Measurements from ENCODE around the gene LAMA4. TPM values are rescaled to one million over a fixed set of nuclear protein-coding genes. Genes with fewer than 3 reads are reported as not detected.

The LAMA4 gene
- total RNA-seq, 1 experiment from 2014 or later = 9.4 TPM

DNA sequence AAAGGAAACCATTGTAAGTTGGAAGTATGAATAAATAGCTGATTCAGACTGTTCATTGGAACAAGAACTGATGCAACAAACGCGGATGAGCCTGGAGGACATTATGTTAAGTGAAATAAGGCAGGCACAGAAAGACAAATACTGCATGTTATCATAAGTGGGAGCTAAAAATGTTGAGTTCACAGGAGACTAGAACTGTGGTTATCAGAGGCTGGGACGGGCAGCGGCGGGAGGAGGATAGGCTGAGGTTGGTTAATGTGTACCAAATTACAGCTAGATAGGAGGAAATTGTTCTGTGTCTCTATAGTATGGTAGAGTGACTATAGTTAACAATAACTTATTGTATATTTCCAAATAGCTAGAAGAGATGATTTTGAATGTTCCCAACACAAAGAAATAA lies 126.2 kb downstream of the LAMA4 start:
- no peak overlapping the region for H3K4me3 ChIP-seq (ENCODE audit: low read length)
- ChIA-PET CTCF (no interaction called here), POLR2A (ENCODE audit: unreplicated experiment) (no interaction called here)
- H3K9ac ChIP-seq (ENCODE audit: low read length) = no peak overlapping the region
- TF ChIP-seq EZH2phosphoT487 (IDR thresholded peaks at IDR 0.05; ENCODE audit: borderline replicate concordance, low read length) (no peak), EZH2 (IDR thresholded peaks at IDR 0.05; ENCODE audit: low read length, unreplicated experiment) (no peak)
- TF ChIP-seq, protein P1, sequence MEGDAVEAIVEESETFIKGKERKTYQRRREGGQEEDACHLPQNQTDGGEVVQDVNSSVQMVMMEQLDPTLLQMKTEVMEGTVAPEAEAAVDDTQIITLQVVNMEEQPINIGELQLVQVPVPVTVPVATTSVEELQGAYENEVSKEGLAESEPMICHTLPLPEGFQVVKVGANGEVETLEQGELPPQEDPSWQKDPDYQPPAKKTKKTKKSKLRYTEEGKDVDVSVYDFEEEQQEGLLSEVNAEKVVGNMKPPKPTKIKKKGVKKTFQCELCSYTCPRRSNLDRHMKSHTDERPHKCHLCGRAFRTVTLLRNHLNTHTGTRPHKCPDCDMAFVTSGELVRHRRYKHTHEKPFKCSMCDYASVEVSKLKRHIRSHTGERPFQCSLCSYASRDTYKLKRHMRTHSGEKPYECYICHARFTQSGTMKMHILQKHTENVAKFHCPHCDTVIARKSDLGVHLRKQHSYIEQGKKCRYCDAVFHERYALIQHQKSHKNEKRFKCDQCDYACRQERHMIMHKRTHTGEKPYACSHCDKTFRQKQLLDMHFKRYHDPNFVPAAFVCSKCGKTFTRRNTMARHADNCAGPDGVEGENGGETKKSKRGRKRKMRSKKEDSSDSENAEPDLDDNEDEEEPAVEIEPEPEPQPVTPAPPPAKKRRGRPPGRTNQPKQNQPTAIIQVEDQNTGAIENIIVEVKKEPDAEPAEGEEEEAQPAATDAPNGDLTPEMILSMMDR (conservative IDR thresholded peaks at IDR 0.05; ENCODE audit: low read depth, low read length) = no peak
- no peaks in the 10 kb centered on the region for H3K9me2 ChIP-seq (replicated peaks; ENCODE audit: low read length)
- no peak overlapping the region for H3K4me2 ChIP-seq (ENCODE audit: low read length)
- H3K27me3 ChIP-seq (ENCODE audit: low read length) = no peaks in the 10 kb centered on the region
- intact Hi-C loops (cut with micrococcal nuclease) = no loop called here
- H2AFZ ChIP-seq (ENCODE audit: low read length) = no peak overlapping the region
- DNase-seq (no peak), ATAC-seq (no peak)
- no peaks in the 10 kb centered on the region for H3K9me3 ChIP-seq (ENCODE audit: low read length)
- H3F3A ChIP-seq (ENCODE audit: low read length, unreplicated experiment) = no peaks in the 10 kb centered on the region
- BruUV-seq (replicated peaks) = no TSS peak
- no peaks in the 10 kb centered on the region for H3K4me1 ChIP-seq (ENCODE audit: insufficient read depth, low read length)
- no peak overlapping the region for H3K27ac ChIP-seq (ENCODE audit: low read length)
- no peaks in the 10 kb centered on the region for H4K20me1 ChIP-seq (ENCODE audit: low read length)
- H3K36me3 ChIP-seq (ENCODE audit: low read depth, low read length) = no peaks in the 10 kb centered on the region
- no peaks in the 10 kb centered on the region for H3K79me2 ChIP-seq (ENCODE audit: low read length)

DNA sequence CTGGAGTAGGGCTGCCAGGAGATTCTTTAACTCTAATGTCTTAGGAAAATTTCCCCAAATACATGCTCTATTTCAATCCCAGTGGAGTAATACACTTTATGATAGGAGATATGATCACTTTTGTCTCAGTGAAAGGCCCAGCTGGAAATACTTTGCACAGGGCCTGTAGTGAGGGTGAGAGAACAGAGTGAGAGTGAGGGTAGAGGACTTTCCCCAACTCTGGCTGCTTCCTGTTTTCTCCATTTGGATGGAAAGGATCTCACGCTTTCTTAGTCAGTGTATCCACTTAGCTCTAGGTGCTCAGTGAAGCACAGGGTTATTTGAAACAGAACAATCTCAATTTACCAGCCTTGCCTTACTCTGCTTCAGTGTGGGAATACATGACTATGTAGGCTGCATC lies 130.4 kb downstream of the LAMA4 start:
- Histone ChIP-seq H3K4me1 (ENCODE audit: insufficient read depth, low read length) (no peaks in the 10 kb centered on the region), H3K9me3 (ENCODE audit: low read length) (no peaks in the 10 kb centered on the region), H2AFZ (ENCODE audit: low read length) (no peak overlapping the region), H3K9me2 (replicated peaks; ENCODE audit: low read length) (no peaks in the 10 kb centered on the region), H3K79me2 (ENCODE audit: low read length) (no peaks in the 10 kb centered on the region), H3K4me2 (ENCODE audit: low read length) (no peak overlapping the region), H3F3A (ENCODE audit: low read length, unreplicated experiment) (no peaks in the 10 kb centered on the region), H3K27ac (ENCODE audit: low read length) (no peak overlapping the region), H3K36me3 (ENCODE audit: low read depth, low read length) (no peaks in the 10 kb centered on the region), H3K27me3 (ENCODE audit: low read length) (no peaks in the 10 kb centered on the region), H3K4me3 (ENCODE audit: low read length) (no peak overlapping the region), H3K9ac (ENCODE audit: low read length) (no peak overlapping the region), H4K20me1 (ENCODE audit: low read length) (no peaks in the 10 kb centered on the region)
- ChIA-PET POLR2A (ENCODE audit: unreplicated experiment) (no interaction called here), CTCF (no interaction called here)
- DNase-seq (no peak), ATAC-seq (no peak)
- no TSS peak for BruUV-seq (replicated peaks)
- intact Hi-C loops (cut with micrococcal nuclease) = no loop called here
- TF ChIP-seq EZH2 (IDR thresholded peaks at IDR 0.05; ENCODE audit: low read length, unreplicated experiment) (no peak), EZH2phosphoT487 (IDR thresholded peaks at IDR 0.05; ENCODE audit: borderline replicate concordance, low read length) (no peak)
- TF ChIP-seq, protein P1 (conservative IDR thresholded peaks at IDR 0.05; ENCODE audit: low read depth, low read length) = no peak

DNA sequence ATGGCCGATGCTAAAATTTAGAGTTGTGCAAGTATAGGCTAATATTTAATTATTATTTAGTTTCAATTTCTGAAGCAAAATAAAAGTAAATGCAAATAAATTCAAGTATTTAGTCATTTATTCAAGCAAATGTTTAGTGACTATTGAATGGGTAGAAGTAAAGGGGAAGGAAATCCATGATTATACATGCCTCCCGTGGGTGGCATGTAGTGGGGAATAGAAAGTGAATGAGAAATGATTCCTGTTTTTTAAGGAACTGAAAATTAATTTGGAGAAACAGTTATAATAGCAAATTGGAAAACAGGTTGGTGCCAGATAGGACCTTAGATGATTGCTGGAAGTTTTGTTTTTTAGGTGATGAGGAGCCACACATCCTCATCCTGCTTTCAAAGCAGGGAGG lies 131.6 kb downstream of the LAMA4 start:
- Histone ChIP-seq H3K36me3 (ENCODE audit: low read depth, low read length) (no peaks in the 10 kb centered on the region), H3K9ac (ENCODE audit: low read length) (no peak overlapping the region), H3K4me3 (ENCODE audit: low read length) (no peak overlapping the region), H3K4me2 (ENCODE audit: low read length) (no peak overlapping the region), H3K9me3 (ENCODE audit: low read length) (no peaks in the 10 kb centered on the region), H3K4me1 (ENCODE audit: insufficient read depth, low read length) (peaks cover 5% of the 10 kb centered on the region), H3K27ac (ENCODE audit: low read length) (no peak overlapping the region), H4K20me1 (ENCODE audit: low read length) (no peaks in the 10 kb centered on the region), H2AFZ (ENCODE audit: low read length) (no peak overlapping the region), H3K79me2 (ENCODE audit: low read length) (no peaks in the 10 kb centered on the region), H3K27me3 (ENCODE audit: low read length) (no peaks in the 10 kb centered on the region), H3K9me2 (replicated peaks; ENCODE audit: low read length) (no peaks in the 10 kb centered on the region), H3F3A (ENCODE audit: low read length, unreplicated experiment) (no peaks in the 10 kb centered on the region)
- TF ChIP-seq EZH2 (IDR thresholded peaks at IDR 0.05; ENCODE audit: low read length, unreplicated experiment) = no peak
- TF ChIP-seq, protein P1 (conservative IDR thresholded peaks at IDR 0.05; ENCODE audit: low read depth, low read length) = no peak
- no peak for TF ChIP-seq EZH2phosphoT487 (IDR thresholded peaks at IDR 0.05; ENCODE audit: borderline replicate concordance, low read length)
- CTCF ChIA-PET = no interaction called here
- DNase-seq (no peak), ATAC-seq (no peak)
- POLR2A ChIA-PET (ENCODE audit: unreplicated experiment) = no interaction called here
- intact Hi-C loops (cut with micrococcal nuclease) = no loop called here
- BruUV-seq (replicated peaks) = no TSS peak
